GM10847 (cell line): ENCODE data around the gene MORF4L1.

ENCODE experiments used
- POLR2A ChIP-seq: IDR thresholded peaks from 2 replicates; pipeline ENCODE4 v1.6.1; 2011; ENCODE audit not compliant: insufficient read length; ENCODE audit errors: extremely low read depth

The MORF4L1 gene

DNA sequence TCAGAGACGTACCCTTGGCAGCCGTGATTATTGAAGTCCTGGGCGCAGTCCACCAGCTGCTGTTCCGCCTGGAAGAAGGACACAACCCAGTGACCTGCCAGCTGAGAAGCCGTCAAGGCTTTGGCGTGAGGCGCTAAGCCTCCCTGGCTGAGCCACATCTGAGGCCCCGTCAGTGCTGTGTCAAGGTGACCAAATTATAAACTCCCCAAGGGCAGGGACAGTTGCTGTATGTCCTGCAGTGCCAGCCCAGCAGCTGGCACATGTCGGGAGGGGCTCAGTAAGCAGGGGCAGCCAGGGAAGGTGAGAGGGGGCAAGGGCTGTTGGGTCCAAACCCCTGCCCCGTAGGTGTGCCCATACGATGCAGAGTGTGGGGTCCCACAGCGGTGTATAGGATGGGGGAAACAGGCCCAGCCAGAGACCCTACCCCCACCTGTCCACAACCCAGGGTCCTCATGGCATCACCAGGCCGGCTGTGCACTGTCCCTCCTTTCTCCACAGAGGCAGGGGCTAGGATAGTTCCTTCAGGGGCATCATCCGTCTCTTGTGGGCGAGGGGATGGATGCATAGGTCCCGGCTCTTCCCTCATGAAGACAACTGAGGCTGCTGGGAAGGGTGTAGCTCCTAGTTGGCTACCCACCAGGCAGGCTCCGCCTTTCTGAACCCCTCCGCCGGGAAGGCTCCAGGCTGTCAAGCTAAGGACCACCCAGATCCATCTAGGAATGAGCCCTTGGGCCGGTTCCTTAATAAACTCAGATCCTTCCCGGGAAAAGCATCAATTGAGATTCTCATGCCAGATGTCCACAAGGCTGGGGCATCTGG lies 59.0 kb downstream of the MORF4L1 start:
- TF ChIP-seq POLR2A: no peak

GRCh38 chr15:78932258-78932808 lies 59.6 kb downstream of the MORF4L1 start:
- TF ChIP-seq POLR2A: no peak

DNA sequence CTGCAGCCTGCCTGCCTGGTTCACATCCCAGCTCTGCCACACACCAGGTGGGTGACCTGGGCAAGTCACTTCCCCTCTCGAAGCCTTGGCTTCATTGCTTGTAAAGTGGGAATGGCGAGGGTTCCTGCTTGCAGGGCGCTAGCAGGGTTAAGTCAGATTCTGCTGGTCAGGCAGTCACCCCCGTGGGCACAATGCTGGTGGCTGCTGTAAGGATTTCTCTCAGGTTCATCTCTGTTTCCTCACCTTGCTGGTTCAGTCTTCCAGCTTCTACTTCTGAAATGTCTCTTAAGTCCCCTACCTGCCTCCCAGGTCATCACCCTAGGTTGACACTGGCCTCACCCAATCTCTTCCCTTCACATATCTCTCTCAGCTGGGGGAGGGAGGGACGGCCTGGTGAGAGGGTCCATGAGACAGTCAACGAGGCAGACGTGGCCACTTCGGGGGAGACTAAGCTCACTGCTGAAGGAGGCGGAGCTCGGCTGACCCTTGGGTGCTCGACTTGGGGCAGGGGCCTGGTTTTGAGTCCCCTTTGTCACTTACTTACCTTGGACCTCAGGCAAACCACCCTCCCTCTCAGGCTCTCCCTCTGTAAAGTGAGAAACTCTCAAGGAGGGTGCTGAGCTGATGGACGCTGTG lies 60.6 kb downstream of the MORF4L1 start:
- TF ChIP-seq POLR2A: no peak

DNA sequence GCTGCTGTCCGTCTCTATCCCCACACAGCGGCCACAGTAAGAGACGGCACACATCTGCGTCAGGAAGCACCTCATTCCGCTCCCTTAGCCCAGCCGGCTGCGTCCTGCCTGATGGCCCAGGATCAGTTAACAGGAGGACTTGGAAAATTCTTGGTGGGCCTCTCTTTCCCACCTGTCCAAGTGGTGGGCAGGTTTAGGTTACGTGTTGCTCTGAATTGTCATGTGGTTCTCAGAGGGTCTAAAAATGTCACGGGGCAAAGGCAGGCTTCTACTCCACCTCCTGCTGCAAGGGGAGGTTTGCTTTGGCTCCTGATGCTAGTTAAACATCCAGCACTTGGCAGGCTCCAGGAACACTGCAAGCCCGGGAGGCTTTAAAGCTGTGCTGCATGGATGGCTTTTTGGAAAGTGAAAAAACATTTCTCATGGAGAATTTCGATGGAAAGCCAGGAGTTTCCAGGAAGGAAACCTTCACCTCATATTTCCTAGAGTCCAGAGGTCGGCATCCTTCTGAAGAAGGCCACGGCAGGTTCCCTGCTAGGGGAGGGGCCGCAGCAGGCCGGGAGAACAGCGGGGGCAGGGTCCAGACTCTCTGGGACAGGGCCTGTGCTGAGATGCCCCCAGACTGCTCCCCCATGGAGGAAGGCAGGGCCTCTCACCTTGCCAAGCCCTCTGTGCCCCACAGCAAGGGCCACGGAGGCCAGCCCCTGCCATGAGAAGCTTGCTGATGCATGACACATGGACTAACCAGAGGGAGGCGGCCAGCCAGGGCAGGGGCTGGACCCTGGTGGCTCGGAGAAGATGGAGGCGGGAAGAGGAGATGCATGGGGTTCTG lies 61.3 kb downstream of the MORF4L1 start:
- TF ChIP-seq POLR2A: no peak

DNA sequence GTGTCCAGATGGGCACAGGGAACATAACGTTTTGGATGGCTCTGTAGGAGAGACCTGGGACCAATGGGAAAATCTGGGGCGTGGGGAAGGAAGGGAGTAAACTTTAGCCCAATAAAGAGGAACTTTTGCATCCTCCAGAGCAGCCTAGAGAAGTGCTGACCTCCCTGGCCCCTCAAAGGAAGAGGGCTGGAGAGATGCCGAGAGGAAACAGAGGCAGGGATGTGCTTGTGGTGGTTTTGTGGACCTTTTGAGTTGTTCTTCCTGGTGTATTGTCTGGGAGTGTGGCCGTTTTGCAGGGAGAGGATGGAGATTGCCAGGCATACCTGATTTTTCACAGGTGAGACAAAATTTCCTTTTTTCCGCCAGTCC lies 61.9 kb downstream of the MORF4L1 start:
- no peak for TF ChIP-seq POLR2A

GRCh38 chr15:78937132-78937739 lies 64.5 kb downstream of the MORF4L1 start:
- TF ChIP-seq POLR2A: no peak

DNA sequence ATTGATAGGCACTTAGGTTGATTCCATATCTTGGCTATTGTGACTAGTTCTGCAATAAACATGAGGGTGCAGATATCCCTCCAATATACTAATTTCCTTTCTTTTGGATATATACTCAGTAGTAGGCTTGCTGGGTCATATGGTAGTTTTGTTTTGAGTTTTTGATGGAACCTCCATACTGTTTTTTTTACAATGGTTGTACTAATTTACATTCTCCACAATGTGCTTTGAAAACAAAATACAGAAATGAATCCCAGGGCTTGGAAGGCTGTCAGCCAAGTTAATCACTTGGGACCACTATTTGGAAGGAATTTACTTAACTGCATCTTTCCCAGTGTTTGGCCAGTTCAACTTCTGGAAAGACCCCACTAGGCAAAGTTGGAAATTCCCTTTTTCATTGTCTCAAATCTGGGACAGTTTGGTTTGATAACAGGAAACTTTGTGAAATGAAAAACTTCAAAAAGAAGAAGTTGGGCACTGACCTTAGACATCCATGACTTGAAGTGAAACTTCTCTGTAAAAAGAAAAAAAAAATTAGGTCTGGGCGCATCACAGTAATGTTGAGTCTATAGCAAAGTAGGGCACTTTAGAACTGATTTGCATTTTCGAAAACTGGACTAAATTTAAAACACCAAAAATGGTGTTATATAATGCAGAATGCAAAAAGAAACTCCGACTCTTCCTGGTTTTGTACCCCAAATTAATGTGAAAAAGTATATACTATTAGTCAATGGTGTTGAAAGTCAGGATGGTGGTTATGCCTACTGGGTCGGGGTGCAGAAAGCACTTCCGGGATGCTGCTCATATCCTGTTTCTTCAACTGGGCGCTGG lies 66.2 kb downstream of the MORF4L1 start:
- TF ChIP-seq POLR2A: no peak

GRCh38 chr15:78942741-78943140 lies 70.1 kb downstream of the MORF4L1 start:
- TF ChIP-seq POLR2A: no peak

- TF ChIP-seq POLR2A: no peak
Observed at GRCh38 chr15:78943692-78944091, 71.0 kb downstream of the MORF4L1 start.

- no peak for TF ChIP-seq POLR2A
Observed at GRCh38 chr15:78944202-78944625, 71.5 kb downstream of the MORF4L1 start.

- TF ChIP-seq POLR2A: peak; percentile 91
Observed at GRCh38 chr15:78944669-78945407, 72.1 kb downstream of the MORF4L1 start, which contains the start of gene CTSH. Gene CTSH (minus strand): TSS chr15:78945046. CDS start chr15:78944981, 65 bp downstream.

DNA sequence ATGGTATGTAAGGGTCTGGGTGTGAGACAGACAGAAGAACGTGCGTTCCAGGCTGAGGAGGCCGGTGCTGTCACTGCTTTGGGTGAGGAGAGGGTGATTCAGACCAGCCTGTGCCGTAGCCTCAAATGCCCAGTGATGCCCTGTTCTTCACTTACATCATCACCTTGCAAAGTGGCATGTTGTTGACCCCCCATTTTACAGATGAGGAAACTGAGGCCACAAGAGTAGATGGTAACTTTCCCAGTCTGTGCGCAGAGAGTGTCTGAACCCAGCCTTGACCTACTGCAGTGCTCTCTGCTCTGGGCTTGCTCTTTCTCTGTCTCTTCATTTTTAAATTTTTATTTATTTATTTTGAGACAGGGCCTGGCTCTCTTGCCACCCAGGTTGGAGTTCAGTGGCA lies 73.8 kb downstream of the MORF4L1 start:
- TF ChIP-seq POLR2A: no peak

GRCh38 chr15:78947506-78947905 lies 74.8 kb downstream of the MORF4L1 start:
- TF ChIP-seq POLR2A: no peak
